ENCODE measurements around the gene FBXO10.

Gene FBXO10

GRCh38 chr9:37571282-37571681 lies 4.9 kb downstream of the FBXO10 start:
- Histone ChIP-seq H3K9ac (ENCODE audit: low read depth in 1 of 2, low read length in 2 of 2) (no peak overlapping the region), H3K27ac (ENCODE audit: low read depth, low read length) (no peak overlapping the region), H3K9me3 (ENCODE audit: control insufficient read depth in 1 of 2, low read length in 2 of 2) (no peaks in the 10 kb centered on the region), H3K27me3 (ENCODE audit: control insufficient read depth in 1 of 2, insufficient read depth in 2 of 2, low read length in 2 of 2) (no peaks in the 10 kb centered on the region), H3K36me3 (ENCODE audit: control insufficient read depth in 1 of 2, insufficient read depth in 2 of 2, low read length in 2 of 2) (no peaks in the 10 kb centered on the region), H3K4me1 (ENCODE audit: control insufficient read depth in 1 of 2, insufficient read depth in 2 of 2, low read length in 2 of 2) (peaks cover 18 to 21% of the 10 kb centered on the region in 2 donors), H3K4me3 (ENCODE audit: low read depth in 1 of 2, low read length in 2 of 2) (no peak overlapping the region)

DNA sequence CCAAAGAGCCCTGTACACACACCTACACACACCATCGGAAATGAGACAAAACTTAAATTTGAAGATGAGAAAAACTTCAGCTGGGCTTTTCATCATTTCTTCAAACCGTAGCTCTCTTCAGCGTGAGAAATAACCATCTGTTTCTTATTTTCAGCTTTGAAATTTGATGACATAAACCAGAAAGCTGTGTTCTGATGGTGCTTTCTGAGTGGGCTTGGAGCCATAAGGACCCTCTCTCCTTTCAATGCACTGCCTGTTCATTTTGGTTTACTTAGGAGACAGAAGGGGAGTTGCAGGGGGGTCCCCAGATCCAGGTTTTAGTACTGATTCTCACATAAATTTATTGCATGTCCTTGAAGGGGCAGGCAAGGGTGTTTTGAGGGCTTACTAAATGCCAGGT lies 9.5 kb downstream of the FBXO10 start:
- Histone ChIP-seq H3K9ac (ENCODE audit: low read depth in 1 of 2, low read length in 2 of 2) (no peak overlapping the region), H3K27me3 (ENCODE audit: control insufficient read depth in 1 of 2, insufficient read depth in 2 of 2, low read length in 2 of 2) (no peaks in the 10 kb centered on the region), H3K27ac (ENCODE audit: low read depth, low read length) (no peak overlapping the region), H3K9me3 (ENCODE audit: control insufficient read depth in 1 of 2, low read length in 2 of 2) (peaks cover 5 to 10% of the 10 kb centered on the region in 2 donors), H3K4me1 (ENCODE audit: control insufficient read depth in 1 of 2, insufficient read depth in 2 of 2, low read length in 2 of 2) (no peaks in the 10 kb centered on the region), H3K4me3 (ENCODE audit: low read depth in 1 of 2, low read length in 2 of 2) (no peak overlapping the region), H3K36me3 (ENCODE audit: control insufficient read depth in 1 of 2, insufficient read depth in 2 of 2, low read length in 2 of 2) (no peaks in the 10 kb centered on the region)

DNA sequence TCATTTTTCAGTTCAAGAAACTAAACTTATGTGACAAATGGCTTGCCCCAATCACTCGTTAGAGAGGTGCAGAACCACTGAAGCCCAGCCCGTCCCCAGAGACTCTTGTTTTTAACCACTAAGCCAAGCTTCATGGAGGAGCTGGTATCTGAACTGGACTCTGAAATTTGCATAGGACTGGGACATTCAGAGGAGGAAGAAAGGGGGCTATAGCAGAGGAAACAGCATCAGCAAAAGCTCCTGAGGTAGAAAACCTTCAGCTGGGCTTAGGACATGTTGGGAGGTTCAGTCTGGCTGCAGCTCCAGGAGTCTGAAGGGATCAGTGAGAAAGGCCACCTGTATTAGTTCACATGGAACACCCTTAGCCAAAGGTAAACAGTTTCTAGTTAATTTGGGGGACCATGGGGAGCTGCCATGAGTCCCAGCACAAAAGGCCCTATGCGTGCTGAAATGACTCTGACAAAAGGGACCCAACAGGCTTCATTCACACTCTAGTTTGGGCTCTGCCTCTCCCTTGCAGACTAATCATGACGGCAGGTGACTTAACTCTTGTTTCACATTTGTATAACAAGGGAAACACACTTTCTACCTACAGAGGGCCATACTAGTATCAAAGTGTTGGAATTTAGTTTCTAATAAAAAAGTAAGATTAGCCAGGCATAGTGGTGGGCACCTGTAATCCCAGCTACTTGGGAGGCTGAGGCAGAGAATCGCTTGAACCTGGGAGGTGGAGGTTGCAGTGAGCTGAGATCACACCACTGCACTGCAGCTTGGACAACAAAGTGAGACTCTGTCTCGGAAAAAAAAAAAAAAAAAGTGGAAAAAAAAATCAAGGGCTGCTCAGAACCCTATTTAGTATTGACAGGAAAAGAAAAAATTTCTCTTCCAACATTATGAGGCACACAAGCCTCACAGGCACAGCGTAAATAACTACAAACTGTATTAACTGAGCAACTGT lies 10.2 kb downstream of the FBXO10 start:
- no peaks in the 10 kb centered on the region for H3K27me3 ChIP-seq (ENCODE audit: control insufficient read depth in 1 of 2, insufficient read depth in 2 of 2, low read length in 2 of 2)
- H3K9ac ChIP-seq (ENCODE audit: low read depth in 1 of 2, low read length in 2 of 2): no peak overlapping the region
- no peak overlapping the region for H3K4me3 ChIP-seq (ENCODE audit: low read depth in 1 of 2, low read length in 2 of 2)
- H3K36me3 ChIP-seq (ENCODE audit: control insufficient read depth in 1 of 2, insufficient read depth in 2 of 2, low read length in 2 of 2): no peaks in the 10 kb centered on the region
- no peaks in the 10 kb centered on the region for H3K4me1 ChIP-seq (ENCODE audit: control insufficient read depth in 1 of 2, insufficient read depth in 2 of 2, low read length in 2 of 2)
- no peak overlapping the region for H3K27ac ChIP-seq (ENCODE audit: low read depth, low read length)
- peaks cover 5 to 10% of the 10 kb centered on the region in 2 donors for H3K9me3 ChIP-seq (ENCODE audit: control insufficient read depth in 1 of 2, low read length in 2 of 2)

GRCh38 chr9:37564916-37565315 lies 11.3 kb downstream of the FBXO10 start:
- Histone ChIP-seq H3K9ac (ENCODE audit: low read depth in 1 of 2, low read length in 2 of 2) (no peak overlapping the region), H3K4me1 (ENCODE audit: control insufficient read depth in 1 of 2, insufficient read depth in 2 of 2, low read length in 2 of 2) (no peaks in the 10 kb centered on the region), H3K36me3 (ENCODE audit: control insufficient read depth in 1 of 2, insufficient read depth in 2 of 2, low read length in 2 of 2) (no peaks in the 10 kb centered on the region), H3K9me3 (ENCODE audit: control insufficient read depth in 1 of 2, low read length in 2 of 2) (peaks cover 5 to 10% of the 10 kb centered on the region in 2 donors), H3K27me3 (ENCODE audit: control insufficient read depth in 1 of 2, insufficient read depth in 2 of 2, low read length in 2 of 2) (no peaks in the 10 kb centered on the region), H3K27ac (ENCODE audit: low read depth, low read length) (no peak overlapping the region), H3K4me3 (ENCODE audit: low read depth in 1 of 2, low read length in 2 of 2) (no peak overlapping the region)

DNA sequence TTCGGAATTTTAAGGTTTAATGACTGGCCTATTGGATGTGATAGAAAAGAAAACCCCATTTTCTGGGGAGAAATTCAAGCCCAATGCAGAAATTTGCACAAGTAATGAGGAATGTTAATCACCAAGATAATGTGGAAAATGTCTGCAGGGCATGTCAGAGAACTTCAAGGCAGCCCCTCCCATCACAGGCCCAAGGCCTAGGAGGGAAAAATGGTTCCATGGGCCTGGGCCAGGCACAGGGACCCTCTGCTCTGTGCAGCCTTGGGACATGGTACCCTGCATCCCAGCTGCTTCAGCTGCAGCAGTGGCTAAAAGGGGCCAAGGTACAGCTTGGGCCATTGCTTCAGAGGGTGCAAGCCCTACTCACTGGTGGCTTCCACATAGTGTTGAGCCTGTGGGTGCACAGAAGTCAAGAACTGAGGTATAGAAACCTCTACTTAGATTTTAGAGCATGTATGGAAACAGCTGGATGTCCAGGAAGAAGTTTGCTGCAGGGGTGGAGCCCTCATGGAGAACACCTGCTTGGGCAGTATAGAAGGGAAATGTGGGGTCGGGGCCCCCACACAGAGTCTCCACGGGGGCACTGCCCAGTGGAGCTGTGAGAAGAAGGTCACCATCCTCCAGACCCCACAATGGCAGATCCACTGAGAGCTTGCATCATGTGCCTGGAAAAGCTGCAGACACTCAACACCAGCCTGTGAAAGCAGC lies 12.2 kb downstream of the FBXO10 start:
- H3K9me3 ChIP-seq (ENCODE audit: control insufficient read depth in 1 of 2, low read length in 2 of 2): peaks cover 5 to 10% of the 10 kb centered on the region in 2 donors
- H3K27me3 ChIP-seq (ENCODE audit: control insufficient read depth in 1 of 2, insufficient read depth in 2 of 2, low read length in 2 of 2): no peaks in the 10 kb centered on the region
- H3K4me3 ChIP-seq (ENCODE audit: low read depth in 1 of 2, low read length in 2 of 2): no peak overlapping the region
- H3K27ac ChIP-seq (ENCODE audit: low read depth, low read length): no peak overlapping the region
- no peaks in the 10 kb centered on the region for H3K36me3 ChIP-seq (ENCODE audit: control insufficient read depth in 1 of 2, insufficient read depth in 2 of 2, low read length in 2 of 2)
- H3K4me1 ChIP-seq (ENCODE audit: control insufficient read depth in 1 of 2, insufficient read depth in 2 of 2, low read length in 2 of 2): no peaks in the 10 kb centered on the region
- no peak overlapping the region for H3K9ac ChIP-seq (ENCODE audit: low read depth in 1 of 2, low read length in 2 of 2)

DNA sequence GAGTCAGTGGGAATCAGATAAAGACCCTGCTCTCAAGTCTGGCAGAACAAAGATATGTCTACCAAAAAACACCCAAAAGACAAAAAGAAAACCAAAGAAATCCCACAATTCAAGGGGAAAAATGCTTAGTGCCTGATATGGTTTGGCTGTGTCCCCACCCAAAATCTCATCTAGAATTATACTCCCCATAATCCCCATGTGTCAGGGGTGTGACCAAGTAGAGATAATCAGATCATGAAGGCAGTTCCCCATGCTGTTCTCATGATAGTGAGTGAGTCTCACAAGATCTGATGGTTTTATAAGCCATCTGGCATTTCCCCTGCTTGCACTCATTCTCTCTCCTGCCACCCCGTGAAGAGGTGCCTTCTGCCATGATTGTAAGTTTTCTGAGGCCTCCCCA lies 13.4 kb downstream of the FBXO10 start:
- Histone ChIP-seq H3K27me3 (ENCODE audit: control insufficient read depth in 1 of 2, insufficient read depth in 2 of 2, low read length in 2 of 2) (no peaks in the 10 kb centered on the region), H3K36me3 (ENCODE audit: control insufficient read depth in 1 of 2, insufficient read depth in 2 of 2, low read length in 2 of 2) (no peaks in the 10 kb centered on the region)

GRCh38 chr9:37561682-37562081 lies 14.5 kb downstream of the FBXO10 start:
- Histone ChIP-seq H3K36me3 (ENCODE audit: control insufficient read depth in 1 of 2, insufficient read depth in 2 of 2, low read length in 2 of 2) (no peaks in the 10 kb centered on the region), H3K9ac (ENCODE audit: low read depth in 1 of 2, low read length in 2 of 2) (no peak overlapping the region), H3K27me3 (ENCODE audit: control insufficient read depth in 1 of 2, insufficient read depth in 2 of 2, low read length in 2 of 2) (no peaks in the 10 kb centered on the region), H3K9me3 (ENCODE audit: control insufficient read depth in 1 of 2, low read length in 2 of 2) (peaks cover 5 to 10% of the 10 kb centered on the region in 2 donors), H3K4me1 (ENCODE audit: control insufficient read depth in 1 of 2, insufficient read depth in 2 of 2, low read length in 2 of 2) (no peaks in the 10 kb centered on the region), H3K27ac (ENCODE audit: low read depth, low read length) (no peak overlapping the region), H3K4me3 (ENCODE audit: low read depth in 1 of 2, low read length in 2 of 2) (no peak overlapping the region)

More for the DNA sequence above, 13.4 kb downstream of the FBXO10 start:
- no peaks in the 10 kb centered on the region for H3K4me1 ChIP-seq (ENCODE audit: control insufficient read depth in 1 of 2, insufficient read depth in 2 of 2, low read length in 2 of 2)
- H3K4me3 ChIP-seq (ENCODE audit: low read depth in 1 of 2, low read length in 2 of 2): no peak overlapping the region
- H3K27ac ChIP-seq (ENCODE audit: low read depth, low read length): no peak overlapping the region
- no peak overlapping the region for H3K9ac ChIP-seq (ENCODE audit: low read depth in 1 of 2, low read length in 2 of 2)
- peaks cover 5 to 10% of the 10 kb centered on the region in 2 donors for H3K9me3 ChIP-seq (ENCODE audit: control insufficient read depth in 1 of 2, low read length in 2 of 2)

DNA sequence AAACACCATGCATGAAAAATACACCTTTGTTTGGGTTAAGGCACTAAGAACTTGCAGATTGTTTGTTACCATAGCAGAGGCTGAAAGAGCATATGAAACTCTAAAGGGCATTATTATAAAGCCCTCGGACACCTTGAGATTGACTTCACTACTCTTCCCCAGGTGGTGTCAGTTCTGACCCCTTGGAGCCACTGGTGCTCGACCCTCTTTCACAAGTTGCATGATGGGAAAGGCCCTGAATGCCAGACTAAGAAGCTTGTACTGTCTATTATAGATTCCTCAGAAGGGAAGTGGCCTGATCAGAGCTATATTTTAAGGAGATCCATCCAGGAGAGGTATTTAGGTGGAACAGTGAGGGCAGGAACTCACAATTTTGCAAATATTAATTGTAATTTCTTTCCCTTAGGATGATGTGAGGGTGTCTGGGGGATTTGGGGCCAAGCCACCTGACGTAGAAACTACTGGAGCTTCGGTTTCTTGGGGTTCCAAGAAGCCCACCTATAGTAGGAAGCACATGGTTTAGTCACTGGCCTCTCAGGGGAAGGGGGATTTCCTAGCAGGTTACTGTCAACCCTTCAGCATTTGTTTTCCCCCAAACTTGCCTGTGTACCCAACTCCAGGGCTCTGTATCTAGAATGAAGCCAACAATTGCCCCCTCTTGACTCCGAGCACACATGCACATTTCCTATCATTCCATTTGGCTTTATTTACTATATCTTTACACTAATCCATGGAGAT lies 16.2 kb downstream of the FBXO10 start:
- no peak overlapping the region for H3K27ac ChIP-seq (ENCODE audit: low read depth, low read length)
- H3K27me3 ChIP-seq (ENCODE audit: control insufficient read depth in 1 of 2, insufficient read depth in 2 of 2, low read length in 2 of 2): no peaks in the 10 kb centered on the region
- no peak overlapping the region for H3K4me3 ChIP-seq (ENCODE audit: low read depth in 1 of 2, low read length in 2 of 2)
- H3K9ac ChIP-seq (ENCODE audit: low read depth in 1 of 2, low read length in 2 of 2): no peak overlapping the region
- H3K36me3 ChIP-seq (ENCODE audit: control insufficient read depth in 1 of 2, insufficient read depth in 2 of 2, low read length in 2 of 2): no peaks in the 10 kb centered on the region
- peaks cover 5 to 10% of the 10 kb centered on the region in 2 donors for H3K9me3 ChIP-seq (ENCODE audit: control insufficient read depth in 1 of 2, low read length in 2 of 2)
- no peaks in the 10 kb centered on the region for H3K4me1 ChIP-seq (ENCODE audit: control insufficient read depth in 1 of 2, insufficient read depth in 2 of 2, low read length in 2 of 2)

GRCh38 chr9:37559125-37559524 lies 17.1 kb downstream of the FBXO10 start:
- H3K9me3 ChIP-seq (ENCODE audit: control insufficient read depth in 1 of 2, low read length in 2 of 2): peaks cover 2 to 6% of the 10 kb centered on the region in 2 donors
- H3K27ac ChIP-seq (ENCODE audit: low read depth, low read length): no peak overlapping the region
- no peaks in the 10 kb centered on the region for H3K36me3 ChIP-seq (ENCODE audit: control insufficient read depth in 1 of 2, insufficient read depth in 2 of 2, low read length in 2 of 2)
- H3K4me3 ChIP-seq (ENCODE audit: low read depth in 1 of 2, low read length in 2 of 2): no peak overlapping the region
- no peak overlapping the region for H3K9ac ChIP-seq (ENCODE audit: low read depth in 1 of 2, low read length in 2 of 2)
- H3K27me3 ChIP-seq (ENCODE audit: control insufficient read depth in 1 of 2, insufficient read depth in 2 of 2, low read length in 2 of 2): no peaks in the 10 kb centered on the region
- H3K4me1 ChIP-seq (ENCODE audit: control insufficient read depth in 1 of 2, insufficient read depth in 2 of 2, low read length in 2 of 2): no peaks in the 10 kb centered on the region

DNA sequence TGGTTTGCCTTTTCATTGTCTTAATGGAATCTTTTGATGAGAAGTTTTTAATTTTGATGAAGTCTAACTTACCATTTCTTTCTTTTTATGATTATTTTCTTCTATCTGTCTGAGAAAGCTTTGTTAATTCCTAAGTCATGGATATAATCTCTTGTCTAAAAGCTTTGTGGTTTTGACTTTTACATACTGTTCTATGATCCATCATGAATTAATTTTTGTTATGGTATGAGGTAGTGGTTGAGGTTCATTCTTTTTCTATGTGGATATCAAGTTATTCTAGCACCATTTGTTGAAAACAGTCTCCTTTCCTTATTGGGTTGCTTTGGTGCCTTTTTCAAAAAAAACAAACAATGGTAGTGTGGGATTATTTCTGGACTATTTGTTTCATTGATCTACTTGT lies 20.4 kb downstream of the FBXO10 start:
- no peaks in the 10 kb centered on the region for H3K9me3 ChIP-seq (ENCODE audit: control insufficient read depth in 1 of 2, low read length in 2 of 2)
- no peak overlapping the region for H3K4me3 ChIP-seq (ENCODE audit: low read depth in 1 of 2, low read length in 2 of 2)
- no peaks in the 10 kb centered on the region for H3K27me3 ChIP-seq (ENCODE audit: control insufficient read depth in 1 of 2, insufficient read depth in 2 of 2, low read length in 2 of 2)
- no peak overlapping the region for H3K9ac ChIP-seq (ENCODE audit: low read depth in 1 of 2, low read length in 2 of 2)
- H3K4me1 ChIP-seq (ENCODE audit: control insufficient read depth in 1 of 2, insufficient read depth in 2 of 2, low read length in 2 of 2): no peaks in the 10 kb centered on the region
- H3K27ac ChIP-seq (ENCODE audit: low read depth, low read length): no peak overlapping the region
- no peaks in the 10 kb centered on the region for H3K36me3 ChIP-seq (ENCODE audit: control insufficient read depth in 1 of 2, insufficient read depth in 2 of 2, low read length in 2 of 2)
